MCF 10A (cell line): ENCODE data around the gene PTPRG. TPM values are rescaled to one million over a fixed set of nuclear protein-coding genes. Genes with fewer than 3 reads are reported as not detected.
"Not testable (repeated sequence)": the region's sequence is repeated elsewhere in the genome, so short reads cannot be mapped to it uniquely, and the experiment has no call there.

ENCODE experiments used
- BruUV-seq: library from RNA; stranded (reverse); fragments of 400-500 nt; replicated peaks from 2 replicates; lab custom pipeline; 2021; lab: Mats Ljungman, UMichigan
- CTCF ChIA-PET: fragments of 300-600 bp; sonication (Branson Sonifier 250); formaldehyde crosslinking; extraction: SDS; loops from one replicate; lab custom pipeline; 2021; ENCODE audit warnings: antibody characterized with exemption, inconsistent platforms; lab: Yijun Ruan, JAX
- POLR2A ChIA-PET: fragments of 300-600, 350-650 bp; sonication (Branson Sonifier 250); formaldehyde crosslinking; extraction: SDS; loops from one replicate; lab custom pipeline; 2020; ENCODE audit warnings: antibody characterized with exemption, inconsistent platforms; lab: Yijun Ruan, JAX
- DNase-seq: peaks from one replicate; pipeline ENCODE4 v3.0.0-alpha.2; 2018; ENCODE audit not compliant: unreplicated experiment
- H3K27ac Mint-ChIP-seq: one replicate; pipeline ENCODE4 v1.8.0; 2022; ENCODE audit warnings: mild to moderate bottlenecking, low read depth, mixed read lengths; ENCODE audit not compliant: unreplicated experiment
- H3K27me3 Mint-ChIP-seq: one replicate; pipeline ENCODE4 v1.8.0; 2022; ENCODE audit warnings: mixed read lengths; ENCODE audit not compliant: insufficient read depth, unreplicated experiment
- H3K36me3 Mint-ChIP-seq: one replicate; pipeline ENCODE4 v1.8.0; 2022; ENCODE audit warnings: mild to moderate bottlenecking, moderate library complexity, mixed read lengths; ENCODE audit not compliant: insufficient read depth, unreplicated experiment
- H3K4me1 Mint-ChIP-seq: one replicate; pipeline ENCODE4 v1.8.0; 2022; ENCODE audit warnings: mixed read lengths; ENCODE audit not compliant: insufficient read depth, unreplicated experiment
- H3K4me3 Mint-ChIP-seq: one replicate; pipeline ENCODE4 v1.8.0; 2022; ENCODE audit warnings: mild to moderate bottlenecking, moderate library complexity, mixed read lengths; ENCODE audit not compliant: unreplicated experiment
- H3K9me3 Mint-ChIP-seq: one replicate; pipeline ENCODE4 v1.8.0; 2022; ENCODE audit warnings: mixed read lengths; ENCODE audit not compliant: unreplicated experiment
- intact Hi-C: fragments of 100-400 bp; cut with micrococcal nuclease; formaldehyde crosslinking; loops from 2 replicates; pipeline ENCODE4 v1.14.1; 2022
- total RNA-seq: library from RNA; stranded (reverse); gene quantifications from 2 replicates; pipeline ENCODE4 v1.2.3, GENCODE V29; 2022
- TF ChIP-seq, protein P1 (sequence below): fragments of 200-600 bp; IDR thresholded peaks from one replicate; pipeline ENCODE4 v1.8.0; 2022; ENCODE audit warnings: antibody characterized with exemption, mild to moderate bottlenecking; ENCODE audit not compliant: unreplicated experiment

Gene PTPRG
- total RNA-seq, 1 experiment from 2014 or later, result 54.5 TPM

GRCh38 chr3:61714225-61714624, 152.9 kb downstream of the PTPRG start:
- CTCF ChIA-PET, result no interaction called here
- Mint-ChIP-seq H3K27ac (no peak overlapping the region), H3K36me3 (peaks cover 4% of the 10 kb centered on the region), H3K27me3 (no peaks in the 10 kb centered on the region), H3K4me1 (peaks cover 6% of the 10 kb centered on the region), H3K9me3 (no peaks in the 10 kb centered on the region), H3K4me3 (no peak overlapping the region)
- intact Hi-C loops, result no loop called here
- no TSS peak for BruUV-seq
- no peak for DNase-seq
- TF ChIP-seq, protein P1, sequence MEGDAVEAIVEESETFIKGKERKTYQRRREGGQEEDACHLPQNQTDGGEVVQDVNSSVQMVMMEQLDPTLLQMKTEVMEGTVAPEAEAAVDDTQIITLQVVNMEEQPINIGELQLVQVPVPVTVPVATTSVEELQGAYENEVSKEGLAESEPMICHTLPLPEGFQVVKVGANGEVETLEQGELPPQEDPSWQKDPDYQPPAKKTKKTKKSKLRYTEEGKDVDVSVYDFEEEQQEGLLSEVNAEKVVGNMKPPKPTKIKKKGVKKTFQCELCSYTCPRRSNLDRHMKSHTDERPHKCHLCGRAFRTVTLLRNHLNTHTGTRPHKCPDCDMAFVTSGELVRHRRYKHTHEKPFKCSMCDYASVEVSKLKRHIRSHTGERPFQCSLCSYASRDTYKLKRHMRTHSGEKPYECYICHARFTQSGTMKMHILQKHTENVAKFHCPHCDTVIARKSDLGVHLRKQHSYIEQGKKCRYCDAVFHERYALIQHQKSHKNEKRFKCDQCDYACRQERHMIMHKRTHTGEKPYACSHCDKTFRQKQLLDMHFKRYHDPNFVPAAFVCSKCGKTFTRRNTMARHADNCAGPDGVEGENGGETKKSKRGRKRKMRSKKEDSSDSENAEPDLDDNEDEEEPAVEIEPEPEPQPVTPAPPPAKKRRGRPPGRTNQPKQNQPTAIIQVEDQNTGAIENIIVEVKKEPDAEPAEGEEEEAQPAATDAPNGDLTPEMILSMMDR, result no peak
- POLR2A ChIA-PET, result no interaction called here

DNA sequence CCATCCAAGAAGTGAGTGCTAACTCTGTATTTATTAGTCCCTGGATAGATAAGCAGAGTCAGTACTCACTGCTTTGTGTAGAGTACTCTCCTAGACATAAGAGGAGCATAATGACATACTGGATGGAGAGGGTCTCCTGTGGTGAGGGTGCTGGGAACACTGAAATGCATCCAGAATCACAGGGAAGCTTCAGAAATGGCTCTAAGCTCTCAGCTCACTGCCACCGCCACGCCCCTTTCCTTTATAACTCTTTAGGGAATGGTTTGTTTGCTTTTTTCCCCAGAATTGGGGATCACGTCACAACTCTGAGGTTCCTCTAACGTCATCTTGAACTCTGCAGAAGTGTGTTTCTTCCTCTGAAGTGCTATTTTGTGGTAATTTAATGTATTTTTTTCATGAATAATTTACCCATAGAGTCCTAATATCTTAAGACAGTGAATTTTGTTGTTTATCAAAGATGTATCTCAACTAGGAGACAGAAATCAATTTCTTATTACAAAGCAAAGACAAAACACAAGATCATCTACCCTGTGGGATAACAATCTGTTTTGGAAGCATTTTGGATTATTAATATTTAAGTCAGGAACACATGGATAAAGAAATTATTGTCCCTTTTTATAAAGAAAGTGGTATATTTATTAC, 154.6 kb downstream of the PTPRG start:
- intact Hi-C loops, result no loop called here
- CTCF ChIA-PET, result interaction anchor here (0.5 to 1.2 kb wide), 2 partner anchors 14 to 74 kb away, joined by 3 read pairs; no protein-coding TSS in a partner anchor
- Mint-ChIP-seq H3K36me3 (peaks cover 9% of the 10 kb centered on the region), H3K27me3 (no peaks in the 10 kb centered on the region), H3K27ac (no peak overlapping the region), H3K9me3 (no peaks in the 10 kb centered on the region), H3K4me3 (no peak overlapping the region), H3K4me1 (no peaks in the 10 kb centered on the region)
- no peak for DNase-seq
- POLR2A ChIA-PET, result interaction anchor here (1.1 to 1.2 kb wide), 2 partner anchors 10 to 155 kb away, joined by 3 read pairs; partner anchors contain the start of gene PTPRG
- BruUV-seq, result no TSS peak
- TF ChIP-seq, protein P1, result no peak

DNA sequence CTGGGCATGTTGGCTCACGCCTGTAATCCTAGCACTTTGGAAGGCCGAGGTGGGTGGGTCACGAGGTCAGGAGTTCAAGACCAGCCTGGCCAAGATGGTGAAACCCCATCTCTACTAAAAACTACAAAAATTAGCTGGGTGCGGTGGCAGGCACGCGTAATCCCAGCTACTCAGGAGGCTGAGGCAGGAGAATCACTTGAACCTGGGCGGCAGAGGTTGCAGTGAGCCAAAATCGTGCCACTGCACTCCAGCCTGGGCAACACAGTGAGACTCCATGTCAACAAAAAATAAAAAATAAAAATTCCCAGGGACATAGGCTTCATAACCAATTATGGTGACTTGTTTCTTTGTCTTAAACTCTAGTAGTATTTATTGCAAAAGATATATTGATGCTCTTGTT, 155.3 kb downstream of the PTPRG start:
- ChIA-PET CTCF (interaction anchor here (1.0 kb wide), 1 partner anchor 10 kb away, joined by 3 read pairs; no protein-coding TSS in a partner anchor), POLR2A (interaction anchor here (0.6 to 1.2 kb wide), 2 partner anchors 51 to 155 kb away, joined by 3 read pairs; partner anchors contain the start of gene PTPRG)
- H3K27me3 Mint-ChIP-seq, H3K9me3 Mint-ChIP-seq, H3K4me1 Mint-ChIP-seq, DNase-seq, H3K4me3 Mint-ChIP-seq, intact Hi-C loops, H3K36me3 Mint-ChIP-seq, H3K27ac Mint-ChIP-seq, BruUV-seq: not testable (repeated sequence)

DNA sequence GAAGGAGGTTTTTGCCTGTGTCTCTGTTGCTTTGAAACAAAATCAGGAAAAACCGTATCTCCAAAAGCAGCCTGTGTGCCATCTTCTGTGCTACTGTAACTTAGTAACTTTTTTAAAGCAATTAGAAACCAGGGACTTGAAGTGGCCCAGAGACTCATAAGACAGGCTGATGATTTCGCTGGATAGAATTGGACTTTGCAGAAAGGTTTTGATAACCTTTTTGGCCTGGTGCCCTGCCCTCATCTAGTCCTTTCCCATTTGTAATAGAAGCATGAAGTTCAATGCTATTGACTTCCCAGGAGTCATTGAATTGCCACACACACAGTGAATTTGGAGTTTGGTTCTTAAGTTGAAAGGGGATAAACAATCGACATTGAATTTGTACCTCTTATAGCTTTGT, 157.2 kb downstream of the PTPRG start:
- intact Hi-C loops, result no loop called here
- H3K4me1 Mint-ChIP-seq, result peaks cover 2% of the 10 kb centered on the region
- no peaks in the 10 kb centered on the region for H3K9me3 Mint-ChIP-seq
- ChIA-PET CTCF (interaction anchor here (0.7 kb wide), 1 partner anchor 163 kb away, joined by 5 read pairs; no protein-coding TSS in a partner anchor), POLR2A (no interaction called here)
- H3K36me3 Mint-ChIP-seq, result peaks cover 10% of the 10 kb centered on the region
- TF ChIP-seq, protein P1, result no peak
- no peak for DNase-seq
- H3K4me3 Mint-ChIP-seq, result no peak overlapping the region
- BruUV-seq, result no TSS peak
- no peaks in the 10 kb centered on the region for H3K27me3 Mint-ChIP-seq
- no peak overlapping the region for H3K27ac Mint-ChIP-seq
